Midbrain (tissue), 1 donor: ENCODE data around the gene TPO.
"Not testable (repeated sequence)": the region's sequence is repeated elsewhere in the genome, so short reads cannot be mapped to it uniquely, and the experiment has no call there.

Experiments
- DNase-seq: peaks from one replicate; lab custom pipeline; 2025; lab: John Stamatoyannopoulos, UW

Gene TPO

GRCh38 chr2:1556776-1557466 is 143.7 kb downstream of the TPO start:
- no peak for DNase-seq

- no peak for DNase-seq
Observed at GRCh38 chr2:1557467-1557820, 144.2 kb downstream of the TPO start.

- no peak for DNase-seq
Observed at GRCh38 chr2:1559589-1560175, 146.4 kb downstream of the TPO start.

DNA sequence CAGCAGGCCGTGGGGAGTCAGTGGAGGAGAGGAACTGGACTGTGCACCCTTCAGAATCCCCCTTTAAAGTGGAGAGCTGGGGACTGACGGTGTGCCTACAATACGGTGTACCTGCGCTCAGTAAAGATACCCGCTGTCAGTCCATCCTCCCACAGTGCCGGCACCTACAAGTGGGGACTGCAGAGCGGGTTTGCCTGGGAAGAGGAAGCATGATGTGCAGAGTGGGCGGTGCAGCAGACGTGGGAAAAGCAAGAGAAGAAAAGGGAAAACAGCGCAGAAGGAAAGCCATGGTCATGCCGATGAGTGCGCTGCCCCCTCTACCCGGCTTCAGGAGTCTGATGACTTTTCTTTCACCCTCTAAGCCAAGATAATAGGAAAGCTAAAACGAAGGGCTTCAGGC is 148.0 kb downstream of the TPO start:
- no peak for DNase-seq

GRCh38 chr2:1561811-1562421 is 148.7 kb downstream of the TPO start:
- no peak for DNase-seq

DNA sequence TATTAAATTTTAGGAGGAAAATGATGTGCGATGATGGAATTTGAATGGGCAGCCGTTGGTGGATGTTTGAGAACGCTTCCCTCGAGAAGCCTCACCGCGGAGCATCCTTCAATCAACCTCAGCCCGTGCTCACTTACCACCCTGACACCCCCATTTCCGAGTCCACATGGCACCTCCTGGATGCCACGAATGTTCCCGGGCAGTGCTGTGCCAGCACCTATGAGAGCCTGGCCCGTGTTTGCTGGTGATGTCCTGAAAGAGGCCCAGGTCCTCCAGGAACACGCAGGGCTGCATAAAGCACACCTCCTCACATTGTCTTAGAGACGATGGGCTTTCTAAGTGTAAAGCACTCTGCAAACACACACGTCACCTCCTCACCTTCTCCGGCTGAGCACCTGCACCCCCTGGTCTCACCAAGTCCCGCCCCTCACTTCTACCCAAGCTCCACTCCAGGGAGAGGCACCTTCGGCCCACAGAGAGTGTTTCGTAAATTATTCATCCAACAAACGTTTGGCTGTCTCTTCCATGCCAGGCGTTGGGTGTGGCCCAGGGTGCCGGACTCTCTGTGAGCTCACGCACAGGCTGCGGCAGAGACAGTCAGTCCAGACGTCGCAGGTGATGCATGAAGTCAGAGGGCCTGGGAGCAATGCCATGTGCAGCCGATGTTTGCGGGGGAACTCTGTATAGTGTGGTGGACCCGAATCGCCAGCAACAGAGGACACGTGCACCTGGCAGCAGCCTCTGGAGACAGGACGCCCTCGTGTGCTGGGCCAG is 150.0 kb downstream of the TPO start:
- DNase-seq = no peak

DNA sequence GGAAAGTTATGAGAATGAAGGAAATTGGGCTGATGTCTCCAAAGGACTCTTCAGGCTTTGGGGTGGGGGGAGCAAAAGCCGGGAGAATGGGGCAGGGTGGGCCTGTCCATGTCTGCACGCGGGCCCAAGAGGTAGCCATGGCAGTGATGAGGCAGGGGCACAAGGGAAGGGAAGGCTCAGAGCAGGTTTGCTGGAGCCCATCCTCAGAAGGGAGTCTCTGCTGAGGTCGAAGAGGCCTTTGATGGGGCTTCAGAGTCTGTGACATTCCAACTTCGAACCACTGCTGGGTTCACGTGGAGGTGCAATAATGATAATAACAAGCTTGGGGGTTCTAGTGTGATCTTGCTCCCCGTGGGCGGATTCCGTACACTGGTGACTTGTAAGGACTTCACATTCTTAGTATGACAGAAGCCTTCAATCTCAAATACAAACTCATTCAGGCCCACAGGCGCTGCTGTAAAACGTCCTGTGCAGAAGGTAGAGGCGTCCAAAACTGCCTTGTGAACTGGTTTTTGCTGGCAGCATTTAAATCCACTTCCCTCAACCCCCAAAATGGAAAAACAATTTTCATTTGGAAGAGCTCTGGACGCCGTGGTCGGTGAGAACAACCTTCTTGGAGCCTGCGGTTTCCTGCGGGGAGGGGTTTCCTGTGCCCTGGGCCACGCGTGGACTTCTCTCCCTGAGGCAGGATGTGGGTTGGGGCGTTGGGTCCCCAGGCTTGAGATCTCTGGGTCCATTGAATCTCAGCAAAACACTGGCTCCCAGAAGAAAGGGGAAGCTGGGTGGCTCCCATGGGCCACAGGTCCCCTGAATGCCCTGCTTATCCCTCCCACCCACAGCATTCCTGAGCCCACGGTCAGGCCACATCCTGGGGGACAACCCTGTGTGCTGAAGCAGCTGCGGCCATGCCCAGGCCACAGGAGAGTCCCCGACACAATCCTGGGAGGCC is 151.0 kb downstream of the TPO start:
- no peak for DNase-seq

DNA sequence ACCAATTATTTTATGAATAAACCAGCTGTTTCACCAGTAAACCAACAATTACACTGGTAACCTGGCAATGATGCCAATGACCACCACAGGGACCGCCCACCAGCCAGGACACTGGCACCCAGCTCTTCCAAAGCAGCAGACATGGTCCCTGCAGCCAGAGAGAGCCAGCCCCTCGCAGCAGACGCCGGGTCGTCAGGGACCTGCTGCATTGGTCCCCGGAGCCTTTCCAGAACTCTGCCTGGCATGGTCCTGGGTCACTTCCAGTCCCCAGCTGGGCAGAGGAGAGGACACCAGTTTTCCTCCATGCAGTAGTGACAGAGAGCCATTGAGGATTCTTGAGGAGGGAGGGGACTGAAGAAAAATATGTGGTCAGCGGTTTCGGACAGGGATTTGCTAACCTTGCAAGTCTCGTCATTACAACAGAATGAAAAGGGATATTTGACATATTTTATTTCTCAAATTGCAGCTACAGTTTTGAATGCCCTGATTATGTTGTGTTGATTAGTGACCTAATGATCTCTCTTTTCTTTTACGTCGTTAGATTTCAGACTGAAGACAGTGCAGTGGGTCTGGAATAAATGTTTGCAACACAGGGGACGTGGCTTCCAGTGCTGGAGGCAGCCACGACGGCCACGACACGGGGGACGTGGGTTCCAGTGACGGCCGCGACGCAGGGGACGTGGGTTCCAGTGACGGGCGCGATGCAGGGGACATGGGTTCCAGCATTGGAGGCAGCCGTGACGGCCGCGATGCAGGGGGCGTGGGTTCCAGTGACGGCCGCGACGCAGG is 154.5 kb downstream of the TPO start:
- DNase-seq = no peak

DNA sequence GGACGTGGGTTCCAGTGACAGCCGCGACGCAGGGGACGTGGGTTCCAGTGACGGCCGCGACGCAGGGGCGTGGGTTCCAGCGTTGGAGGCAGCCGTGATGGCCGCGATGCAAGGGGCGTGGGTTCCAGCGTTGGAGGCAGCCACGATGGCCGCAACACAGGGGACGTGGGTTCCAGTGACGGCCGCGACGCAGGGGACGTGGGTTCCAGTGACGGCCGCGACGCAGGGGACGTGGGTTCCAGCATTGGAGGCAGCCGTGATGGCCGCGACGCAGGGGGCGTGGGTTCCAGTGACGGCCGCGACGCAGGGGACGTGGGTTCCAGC is 155.0 kb downstream of the TPO start:
- DNase-seq = not testable (repeated sequence)

DNA sequence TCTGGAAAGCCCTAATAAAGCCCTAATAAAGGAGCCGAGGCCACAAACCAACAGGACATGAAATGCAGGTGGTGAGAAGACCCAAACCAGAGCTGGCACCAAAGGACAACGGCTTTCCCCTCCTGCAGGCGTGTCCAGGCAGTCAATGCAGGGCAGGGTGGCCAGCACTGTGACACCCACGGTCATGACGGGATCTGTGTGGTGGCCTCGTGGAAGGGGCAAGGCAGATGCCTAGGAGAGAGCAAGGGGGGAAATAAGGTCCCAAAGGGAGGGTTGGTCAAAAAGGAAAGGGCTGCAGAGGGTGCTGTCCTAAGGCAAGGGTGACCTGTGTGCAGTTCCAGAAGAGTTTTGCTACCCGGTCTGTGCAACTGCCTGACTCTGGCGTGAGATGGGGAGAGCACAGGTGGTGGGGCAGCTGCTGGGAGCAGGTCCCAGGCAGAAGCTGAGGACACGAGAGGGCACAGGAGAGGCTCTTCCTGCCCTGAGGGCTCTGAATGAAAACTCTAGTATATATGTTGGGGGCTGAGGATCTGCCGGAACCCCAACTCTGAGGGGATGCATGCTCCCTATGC is 156.7 kb downstream of the TPO start:
- no peak for DNase-seq

GRCh38 chr2:1571477-1572417 is 158.5 kb downstream of the TPO start:
- DNase-seq = no peak

DNA sequence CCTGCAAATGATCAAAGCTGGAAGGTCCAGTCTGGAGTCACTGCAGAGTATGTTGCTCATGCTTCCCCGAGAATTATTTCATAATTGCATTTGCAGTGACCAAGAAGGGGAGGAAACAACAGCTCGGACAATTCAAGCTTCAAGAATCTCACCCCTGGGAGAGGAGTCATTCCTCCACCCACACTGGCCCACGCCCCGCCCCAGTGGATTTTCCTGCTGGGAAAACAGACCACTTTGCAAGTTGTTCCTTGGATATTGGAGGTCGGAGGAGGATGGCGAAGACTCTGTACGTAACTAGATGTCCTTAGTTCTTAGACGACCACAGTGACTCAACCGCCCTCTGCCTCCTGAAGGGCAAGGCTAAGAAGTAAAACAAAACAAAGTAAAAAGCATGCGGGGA is 159.4 kb downstream of the TPO start:
- no peak for DNase-seq

GRCh38 chr2:1577846-1578245 is 164.6 kb downstream of the TPO start:
- DNase-seq = no peak

- DNase-seq = not testable (repeated sequence)
Observed at GRCh38 chr2:1581257-1581964, 168.1 kb downstream of the TPO start.

GRCh38 chr2:1581965-1582625 is 168.8 kb downstream of the TPO start:
- DNase-seq = no peak

- no peak for DNase-seq
Observed at GRCh38 chr2:1582891-1583341, 169.7 kb downstream of the TPO start.

DNA sequence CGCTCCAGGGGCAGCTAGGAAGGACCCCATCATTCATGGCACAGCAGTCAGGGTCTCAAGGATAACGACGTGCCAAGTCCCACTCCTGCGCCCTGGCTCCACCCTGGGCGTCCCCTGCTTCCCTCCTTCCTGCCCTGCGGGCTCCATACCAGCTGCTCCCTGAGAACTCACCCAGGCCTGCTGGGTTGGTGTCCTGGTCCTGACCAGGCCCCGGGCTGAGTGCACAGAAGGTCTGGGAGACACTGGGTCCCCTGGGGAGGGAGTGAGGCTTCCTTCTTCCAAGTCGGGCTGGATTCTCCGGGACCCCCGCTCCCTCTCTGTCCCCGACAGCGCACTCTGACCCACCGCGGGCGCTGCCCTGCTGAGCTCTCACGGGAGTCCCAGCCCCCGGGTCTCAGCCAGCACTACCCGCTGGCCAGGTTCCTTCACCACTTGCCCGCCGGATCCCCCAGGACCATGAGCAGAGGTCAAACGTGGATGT is 170.8 kb downstream of the TPO start:
- no peak for DNase-seq
